Ishikawa (cell line): ENCODE results near the gene SLC1A2.

Experiments
- CEBPB ChIP-seq: IDR thresholded peaks from 2 replicates; pipeline ENCODE4 v1.6.1; 2012
- CREB1 ChIP-seq: IDR thresholded peaks from 2 replicates; pipeline ENCODE4 v1.6.1; 2012; ENCODE audit warnings: low read depth
- EGR1 ChIP-seq: IDR thresholded peaks from 2 replicates; pipeline ENCODE4 v1.6.1; 2012
- EP300 ChIP-seq: IDR thresholded peaks from 2 replicates; pipeline ENCODE4 v1.6.1; 2012; ENCODE audit warnings: borderline replicate concordance
- FOXM1 ChIP-seq: IDR thresholded peaks from 2 replicates; pipeline ENCODE4 v1.6.1; 2012; ENCODE audit warnings: low read depth, borderline replicate concordance
- MAX ChIP-seq: IDR thresholded peaks from 2 replicates; pipeline ENCODE4 v1.6.1; 2012
- NFIC ChIP-seq: IDR thresholded peaks from 2 replicates; pipeline ENCODE4 v1.6.1; 2012
- RAD21 ChIP-seq: IDR thresholded peaks from 2 replicates; pipeline ENCODE4 v1.6.1; 2012; ENCODE audit warnings: low read depth
- REST ChIP-seq: IDR thresholded peaks from 2 replicates; pipeline ENCODE4 v1.6.1; 2012; ENCODE audit warnings: low read depth, mild to moderate bottlenecking
- TAF1 ChIP-seq: IDR thresholded peaks from 2 replicates; pipeline ENCODE4 v1.6.1; 2012; ENCODE audit warnings: low read depth, mild to moderate bottlenecking
- TCF12 ChIP-seq: IDR thresholded peaks from 2 replicates; pipeline ENCODE4 v1.6.1; 2012; ENCODE audit warnings: low read depth
- TEAD4 ChIP-seq: IDR thresholded peaks from 2 replicates; pipeline ENCODE4 v1.6.1; 2012
- USF1 ChIP-seq: IDR thresholded peaks from 2 replicates; pipeline ENCODE4 v1.6.1; 2012
- YY1 ChIP-seq: IDR thresholded peaks from 2 replicates; pipeline ENCODE4 v1.6.1; 2012; ENCODE audit warnings: low read depth
- ZBTB7A ChIP-seq: IDR thresholded peaks from 2 replicates; pipeline ENCODE4 v1.6.1; 2012; ENCODE audit warnings: low read depth

Gene SLC1A2

GRCh38 chr11:35255514-35255913 lies 163.8 kb downstream of the SLC1A2 start:
- TF ChIP-seq USF1 (no peak), TCF12 (no peak), CEBPB (no peak), REST (no peak), YY1 (no peak), RAD21 (no peak), EGR1 (no peak), TEAD4 (no peak), FOXM1 (no peak), CREB1 (no peak), TAF1 (no peak), MAX (no peak), ZBTB7A (no peak), EP300 (no peak), NFIC (no peak)

GRCh38 chr11:35253237-35253636 lies 166.1 kb downstream of the SLC1A2 start:
- TF ChIP-seq TAF1 (no peak), USF1 (no peak), RAD21 (no peak), REST (no peak), CREB1 (no peak), YY1 (no peak), FOXM1 (no peak), EP300 (no peak), TCF12 (no peak), MAX (no peak), CEBPB (no peak), ZBTB7A (no peak), NFIC (no peak), TEAD4 (no peak), EGR1 (no peak)

GRCh38 chr11:35250621-35251020 lies 168.7 kb downstream of the SLC1A2 start:
- TF ChIP-seq CEBPB (no peak), MAX (no peak), RAD21 (no peak), EP300 (no peak), TEAD4 (no peak), TCF12 (no peak), FOXM1 (no peak), EGR1 (no peak), USF1 (no peak), TAF1 (no peak), YY1 (no peak), NFIC (no peak), ZBTB7A (no peak), REST (no peak), CREB1 (no peak)

- no peak for TF ChIP-seq MAX
- no peak for TF ChIP-seq YY1
- no peak for TF ChIP-seq EP300
- TF ChIP-seq CREB1: no peak
- no peak for TF ChIP-seq REST
- TF ChIP-seq FOXM1: no peak
- no peak for TF ChIP-seq NFIC
- TF ChIP-seq TAF1: no peak
- no peak for TF ChIP-seq ZBTB7A
- no peak for TF ChIP-seq TCF12
- no peak for TF ChIP-seq TEAD4
- TF ChIP-seq USF1: no peak
- TF ChIP-seq EGR1: no peak
- no peak for TF ChIP-seq CEBPB
- no peak for TF ChIP-seq RAD21
These were observed 169.2 kb downstream of the SLC1A2 start for GRCh38 chr11:35250192-35250591.
